Activated naive CD8-positive, alpha-beta T cell treated with anti-CD3 and anti-CD28 coated beads for 36 hours (primary cell): ENCODE data around the gene B3GAT1. TPM values are rescaled to one million over a fixed set of nuclear protein-coding genes. Genes with fewer than 3 reads are reported as not detected.

Experiments used
- DNase-seq: peaks from one replicate; pipeline ENCODE4 v3.0.0; 2021
- H3K27ac Mint-ChIP-seq: one replicate; pipeline ENCODE4 v1.8.0; 2022; ENCODE audit warnings: mild to moderate bottlenecking, moderate library complexity, mixed read lengths
- H3K27me3 Mint-ChIP-seq: one replicate; pipeline ENCODE4 v1.8.0; 2022; ENCODE audit warnings: mild to moderate bottlenecking, mixed read lengths
- H3K36me3 Mint-ChIP-seq: one replicate; pipeline ENCODE4 v1.8.0; 2021; ENCODE audit warnings: mild to moderate bottlenecking, mixed read lengths
- H3K4me1 Mint-ChIP-seq: one replicate; pipeline ENCODE4 v1.8.0; 2021; ENCODE audit warnings: mixed read lengths
- H3K4me3 Mint-ChIP-seq: one replicate; pipeline ENCODE4 v1.8.0; 2022; ENCODE audit warnings: mild to moderate bottlenecking, moderate library complexity, mixed read lengths
- H3K9me3 Mint-ChIP-seq: one replicate; pipeline ENCODE4 v1.8.0; 2022; ENCODE audit warnings: mixed read lengths
- total RNA-seq, 2 experiments: library from RNA; stranded (reverse); gene quantifications; one replicate each; pipeline ENCODE4 v1.2.3, GENCODE V29; 2021

Gene B3GAT1
- total RNA-seq, 2 experiments from 2014 or later, result 0.04 TPM; not detected in 1

GRCh38 chr11:134366254-134366653 lies 45.8 kb downstream of the B3GAT1 start:
- Mint-ChIP-seq H3K27ac (no peak overlapping the region), H3K4me1 (peaks cover 6% of the 10 kb centered on the region), H3K9me3 (no peaks in the 10 kb centered on the region), H3K36me3 (peaks cover 2% of the 10 kb centered on the region), H3K27me3 (peaks cover 4% of the 10 kb centered on the region), H3K4me3 (no peak overlapping the region)
- DNase-seq, result no peak

DNA sequence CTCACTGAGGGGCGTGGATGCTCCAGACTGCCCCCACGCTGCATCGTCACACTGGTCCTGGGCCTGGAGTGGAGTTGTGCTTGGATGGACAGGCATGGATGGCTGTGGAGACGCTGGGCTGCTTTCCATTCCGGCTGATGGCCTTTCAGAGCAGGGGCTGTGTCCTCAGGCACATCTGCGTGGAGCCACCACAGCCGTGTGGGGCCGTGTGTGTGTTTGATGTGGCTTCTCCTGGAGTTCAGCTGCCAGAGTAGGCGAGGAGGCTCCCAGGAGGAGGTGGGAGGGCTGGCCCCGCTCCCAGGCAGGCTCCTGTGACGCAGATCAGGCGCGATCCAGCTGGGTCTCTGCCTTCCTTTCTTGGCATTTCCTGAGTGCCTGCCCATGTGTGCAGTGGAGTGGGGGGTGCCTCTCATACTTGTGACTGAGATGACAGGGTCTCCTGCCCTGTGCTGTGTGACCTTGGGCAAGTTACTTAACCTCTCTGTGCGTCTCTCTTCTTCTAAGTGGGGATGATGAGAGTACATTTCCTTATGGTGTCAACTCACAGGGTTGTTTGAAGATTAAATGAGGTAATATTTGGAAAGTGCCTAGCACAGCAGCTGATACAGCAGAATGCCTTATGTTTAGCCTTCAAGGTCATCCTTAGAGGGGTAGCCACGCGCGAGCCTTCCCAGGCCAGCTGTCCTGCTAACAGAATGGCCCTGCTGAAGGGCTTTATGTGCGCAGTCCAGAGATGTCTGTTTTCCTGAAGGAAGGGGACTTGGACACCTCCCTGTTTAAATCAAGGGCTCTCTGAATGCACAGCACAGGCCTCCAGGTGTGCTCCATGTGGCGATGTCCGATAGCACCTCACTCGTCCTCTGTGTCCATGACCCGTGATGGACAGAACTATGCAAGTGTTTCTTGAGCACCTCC lies 46.8 kb downstream of the B3GAT1 start:
- Mint-ChIP-seq H3K27me3 (peaks cover 8% of the 10 kb centered on the region), H3K4me1 (peaks cover 6% of the 10 kb centered on the region), H3K9me3 (no peaks in the 10 kb centered on the region), H3K36me3 (peaks cover 3% of the 10 kb centered on the region), H3K27ac (peak overlapping the region; percentile 25), H3K4me3 (no peak overlapping the region)
- DNase-seq, result no peak

DNA sequence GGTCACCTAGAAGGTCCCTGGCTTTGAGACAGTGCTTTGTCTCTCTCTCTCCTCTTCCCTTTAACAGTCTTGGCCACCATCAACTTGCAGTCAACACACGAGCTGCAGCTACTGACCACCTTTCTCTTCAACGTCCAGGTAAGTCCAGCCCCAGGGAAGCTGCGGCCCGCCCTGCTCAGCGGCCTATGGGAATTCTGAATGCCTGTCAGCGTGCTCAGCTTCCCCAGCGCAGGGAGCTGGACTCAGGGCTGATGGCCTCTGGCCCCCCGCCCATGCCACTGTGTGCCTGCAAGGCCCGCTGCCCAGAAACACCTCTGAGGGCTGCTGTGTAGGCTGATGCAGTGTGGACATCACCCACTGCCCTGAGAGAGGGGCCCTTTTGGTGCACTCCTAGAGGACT lies 47.8 kb downstream of the B3GAT1 start:
- no peak for DNase-seq
- Mint-ChIP-seq H3K4me3 (no peak overlapping the region), H3K27me3 (peaks cover 10% of the 10 kb centered on the region), H3K9me3 (no peaks in the 10 kb centered on the region), H3K27ac (no peak overlapping the region), H3K36me3 (peaks cover 8% of the 10 kb centered on the region), H3K4me1 (peaks cover 13% of the 10 kb centered on the region)

- Mint-ChIP-seq H3K27me3 (peaks cover 11% of the 10 kb centered on the region), H3K4me1 (peaks cover 13% of the 10 kb centered on the region), H3K27ac (no peak overlapping the region), H3K4me3 (no peak overlapping the region), H3K36me3 (peaks cover 8% of the 10 kb centered on the region), H3K9me3 (no peaks in the 10 kb centered on the region)
- DNase-seq, result no peak
Measured at GRCh38 chr11:134363592-134363991, 48.5 kb downstream of the B3GAT1 start.

DNA sequence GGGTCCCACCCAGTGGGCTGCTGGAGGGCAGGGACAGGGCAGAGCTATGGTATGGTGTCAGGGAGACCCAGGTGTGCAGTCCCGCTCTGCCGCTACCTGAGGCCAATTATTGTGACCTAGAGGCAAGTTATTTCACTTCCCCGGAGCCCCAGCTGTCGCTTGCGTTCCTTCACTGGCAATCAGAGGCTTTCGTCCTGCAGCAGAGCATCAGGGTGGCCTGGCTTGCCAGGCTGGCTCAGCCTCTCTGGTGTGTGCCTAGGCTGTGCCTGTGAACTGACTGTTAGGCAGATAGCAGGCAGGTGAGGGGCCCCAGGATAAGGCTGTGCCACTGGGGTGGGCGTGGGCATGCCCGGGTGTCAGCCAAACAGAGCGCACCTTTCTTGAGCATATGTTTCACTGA lies 48.9 kb downstream of the B3GAT1 start:
- Mint-ChIP-seq H3K4me3 (no peak overlapping the region), H3K9me3 (no peaks in the 10 kb centered on the region), H3K36me3 (peaks cover 8% of the 10 kb centered on the region), H3K4me1 (peaks cover 13% of the 10 kb centered on the region), H3K27ac (no peak overlapping the region), H3K27me3 (peaks cover 11% of the 10 kb centered on the region)
- DNase-seq, result no peak

DNA sequence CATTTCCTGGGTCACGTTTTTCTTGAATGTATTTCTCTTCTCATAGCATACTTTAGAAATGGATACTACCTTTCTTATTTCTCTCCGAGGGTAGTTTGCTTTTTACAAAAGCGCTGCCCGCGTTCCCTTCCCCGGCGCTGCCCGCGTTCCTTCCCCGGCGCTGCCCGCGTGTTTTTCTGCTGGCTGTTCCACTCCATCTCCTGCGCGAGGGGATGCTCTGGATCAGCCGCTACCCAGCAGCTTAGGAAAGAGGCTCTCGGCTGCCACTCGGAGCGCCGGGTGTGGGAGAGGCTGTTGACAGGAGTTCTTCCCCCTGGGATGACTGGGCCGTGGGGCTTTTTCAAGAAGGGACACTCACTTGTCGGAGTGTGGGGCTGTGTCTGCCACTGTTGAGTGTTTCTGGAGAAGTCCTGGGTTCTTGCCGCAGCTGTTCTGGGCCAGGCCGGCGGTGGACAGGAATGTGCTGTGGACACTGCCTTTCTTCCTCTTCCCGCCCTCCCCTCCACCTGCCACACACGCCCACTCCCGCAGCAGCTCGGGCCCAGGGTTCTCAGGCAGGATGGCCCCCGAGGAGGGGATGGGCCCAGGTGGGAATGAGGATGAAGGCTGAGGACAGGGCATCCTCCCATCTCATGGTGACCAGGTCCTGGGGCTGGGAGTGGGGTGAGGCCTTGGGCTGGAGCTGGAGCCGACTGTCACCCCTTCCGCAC lies 49.7 kb downstream of the B3GAT1 start:
- Mint-ChIP-seq H3K4me1 (peaks cover 13% of the 10 kb centered on the region), H3K9me3 (no peaks in the 10 kb centered on the region), H3K36me3 (peaks cover 8% of the 10 kb centered on the region), H3K4me3 (no peak overlapping the region), H3K27me3 (peaks cover 11% of the 10 kb centered on the region), H3K27ac (no peak overlapping the region)
- DNase-seq, result no peak

DNA sequence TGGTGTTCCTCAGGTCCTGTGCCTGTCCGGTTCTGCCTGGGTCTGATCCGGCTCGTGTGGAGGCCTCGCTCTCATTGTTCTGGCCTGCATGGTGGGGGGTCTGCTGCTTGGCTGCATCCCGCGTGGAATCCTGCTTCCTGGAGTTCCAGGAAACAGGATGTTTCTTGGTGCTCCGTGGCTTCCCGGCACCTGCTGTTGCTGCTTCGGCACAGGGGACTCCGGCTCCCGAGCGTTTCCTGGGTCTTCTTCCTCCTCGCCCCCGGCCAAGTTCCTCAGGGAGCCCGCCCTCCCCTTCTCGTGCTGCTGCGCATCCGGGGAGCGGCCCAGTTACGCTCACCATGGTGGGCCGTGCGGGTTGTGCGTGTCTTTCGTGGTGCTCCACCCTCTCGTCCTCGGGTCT lies 50.4 kb downstream of the B3GAT1 start:
- H3K4me1 Mint-ChIP-seq, result peaks cover 13% of the 10 kb centered on the region
- H3K27me3 Mint-ChIP-seq, result peaks cover 11% of the 10 kb centered on the region
- H3K9me3 Mint-ChIP-seq, result no peaks in the 10 kb centered on the region
- H3K4me3 Mint-ChIP-seq, result no peak overlapping the region
- no peak overlapping the region for H3K27ac Mint-ChIP-seq
- peaks cover 8% of the 10 kb centered on the region for H3K36me3 Mint-ChIP-seq
- DNase-seq, result no peak

GRCh38 chr11:134360050-134360835 lies 51.8 kb downstream of the B3GAT1 start:
- peak; percentile 81 for DNase-seq
- Mint-ChIP-seq H3K27ac (peak overlapping the region; percentile 51), H3K4me1 (peaks cover 13% of the 10 kb centered on the region), H3K9me3 (no peaks in the 10 kb centered on the region), H3K36me3 (peaks cover 10% of the 10 kb centered on the region), H3K4me3 (no peak overlapping the region), H3K27me3 (peaks cover 11% of the 10 kb centered on the region)

DNA sequence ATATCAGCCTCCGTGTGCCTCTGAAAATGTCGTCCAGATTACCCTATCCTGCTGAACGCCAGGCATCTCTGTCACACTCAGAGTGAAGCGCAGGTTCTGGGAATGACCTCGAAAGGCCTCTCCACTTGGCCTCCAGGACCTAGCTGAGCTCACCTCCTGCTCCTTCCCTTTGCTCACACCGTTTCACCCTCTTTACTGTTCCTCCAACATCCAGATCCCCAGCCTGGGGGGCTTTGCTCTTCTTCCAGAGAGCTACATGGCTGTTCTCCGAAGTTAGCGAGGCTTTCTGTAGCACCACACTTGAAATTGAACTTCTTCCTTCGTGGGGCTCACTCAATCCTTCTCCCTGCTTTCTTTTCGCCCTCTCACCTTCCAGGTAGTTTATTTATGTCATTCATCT lies 52.4 kb downstream of the B3GAT1 start:
- no peak overlapping the region for H3K27ac Mint-ChIP-seq
- H3K4me1 Mint-ChIP-seq, result peaks cover 13% of the 10 kb centered on the region
- no peaks in the 10 kb centered on the region for H3K9me3 Mint-ChIP-seq
- H3K4me3 Mint-ChIP-seq, result no peak overlapping the region
- H3K27me3 Mint-ChIP-seq, result peaks cover 11% of the 10 kb centered on the region
- no peak for DNase-seq
- peaks cover 16% of the 10 kb centered on the region for H3K36me3 Mint-ChIP-seq

- no peak for DNase-seq
- Mint-ChIP-seq H3K4me1 (peaks cover 13% of the 10 kb centered on the region), H3K9me3 (peaks cover under 1% of the 10 kb centered on the region), H3K36me3 (peaks cover 16% of the 10 kb centered on the region), H3K27me3 (peaks cover 11% of the 10 kb centered on the region), H3K4me3 (no peak overlapping the region), H3K27ac (no peak overlapping the region)
Measured at GRCh38 chr11:134358856-134359490, 53.1 kb downstream of the B3GAT1 start.

- DNase-seq, result no peak
- Mint-ChIP-seq H3K4me3 (no peak overlapping the region), H3K36me3 (peaks cover 18% of the 10 kb centered on the region), H3K27ac (no peak overlapping the region), H3K27me3 (peaks cover 11% of the 10 kb centered on the region), H3K9me3 (peaks cover 4% of the 10 kb centered on the region), H3K4me1 (peaks cover 13% of the 10 kb centered on the region)
Measured at GRCh38 chr11:134358165-134358855, 53.7 kb downstream of the B3GAT1 start.

GRCh38 chr11:134357545-134357839 lies 54.5 kb downstream of the B3GAT1 start:
- H3K36me3 Mint-ChIP-seq, result peaks cover 18% of the 10 kb centered on the region
- no peak for DNase-seq
- H3K27ac Mint-ChIP-seq, result no peak overlapping the region
- H3K4me3 Mint-ChIP-seq, result no peak overlapping the region
- H3K27me3 Mint-ChIP-seq, result peaks cover 11% of the 10 kb centered on the region
- H3K4me1 Mint-ChIP-seq, result peaks cover 13% of the 10 kb centered on the region
- peaks cover 4% of the 10 kb centered on the region for H3K9me3 Mint-ChIP-seq

GRCh38 chr11:134356656-134357544 lies 55.1 kb downstream of the B3GAT1 start:
- peaks cover 16% of the 10 kb centered on the region for H3K36me3 Mint-ChIP-seq
- H3K27me3 Mint-ChIP-seq, result peaks cover 9% of the 10 kb centered on the region
- H3K27ac Mint-ChIP-seq, result no peak overlapping the region
- H3K9me3 Mint-ChIP-seq, result peaks cover 4% of the 10 kb centered on the region
- no peak for DNase-seq
- H3K4me1 Mint-ChIP-seq, result peaks cover 12% of the 10 kb centered on the region
- no peak overlapping the region for H3K4me3 Mint-ChIP-seq
